Limb (tissue), 2 donors: ENCODE results near the gene NLGN1.
"Not testable (repeated sequence)": the region's sequence is repeated elsewhere in the genome, so short reads cannot be mapped to it uniquely, and the experiment has no call there.

Experiments
- DNase-seq, 2 donors: peaks; one replicate each; pipeline ENCODE4 v3.0.0-alpha.2; 2016; ENCODE audit errors: extremely low spot score in 2 of 2

NLGN1 gene

DNA sequence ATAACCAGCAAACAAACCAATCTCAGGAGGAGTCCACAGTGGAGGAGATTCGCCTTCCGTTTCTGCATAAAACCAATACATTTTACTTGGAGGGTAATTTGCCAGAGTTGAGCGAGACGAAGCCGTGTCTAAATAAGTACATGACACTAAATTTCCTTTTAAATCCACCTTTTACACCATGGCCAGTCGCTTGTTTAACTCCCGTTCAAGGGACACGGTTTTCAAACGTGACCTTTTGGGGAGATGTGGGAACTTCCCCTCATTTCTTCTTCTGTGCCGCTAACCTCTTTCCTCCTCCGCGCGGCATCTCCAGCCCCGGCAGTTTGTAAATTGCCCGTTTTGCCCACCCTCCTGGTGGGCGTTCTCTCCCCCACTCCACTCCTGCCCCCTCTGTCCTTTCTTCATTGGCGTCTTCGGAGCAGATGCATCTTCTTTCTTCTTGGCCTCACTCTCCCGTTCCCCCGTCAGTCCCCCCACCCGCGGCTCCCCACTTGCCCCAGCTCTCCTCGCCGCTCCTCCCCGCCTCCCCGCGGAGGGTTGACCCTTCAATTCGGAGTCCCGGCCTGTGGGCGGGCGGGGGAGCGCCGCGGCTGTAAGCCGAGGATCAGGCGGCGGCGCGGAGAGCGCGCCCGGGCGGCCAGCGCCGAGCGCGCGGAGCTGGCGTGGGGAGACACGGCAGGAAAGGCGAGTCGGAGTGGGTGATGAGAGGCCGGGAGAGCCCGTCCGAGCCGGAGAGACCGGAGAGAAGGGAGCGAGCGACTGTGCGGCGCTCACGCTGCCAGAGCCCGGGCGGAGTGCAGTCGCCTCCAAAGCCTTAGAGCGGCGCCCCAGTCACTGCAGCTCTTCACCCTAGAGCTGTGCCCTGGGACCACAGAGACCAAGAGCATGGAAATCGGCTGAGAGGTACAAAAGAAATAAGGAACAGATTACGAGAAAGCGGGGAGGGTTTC lies at the start of gene NLGN1:
Gene NLGN1 (plus strand): TSS at position 584 of the 950 bp plus-strand sequence.
- peak; percentile 62 to 85 for DNase-seq

DNA sequence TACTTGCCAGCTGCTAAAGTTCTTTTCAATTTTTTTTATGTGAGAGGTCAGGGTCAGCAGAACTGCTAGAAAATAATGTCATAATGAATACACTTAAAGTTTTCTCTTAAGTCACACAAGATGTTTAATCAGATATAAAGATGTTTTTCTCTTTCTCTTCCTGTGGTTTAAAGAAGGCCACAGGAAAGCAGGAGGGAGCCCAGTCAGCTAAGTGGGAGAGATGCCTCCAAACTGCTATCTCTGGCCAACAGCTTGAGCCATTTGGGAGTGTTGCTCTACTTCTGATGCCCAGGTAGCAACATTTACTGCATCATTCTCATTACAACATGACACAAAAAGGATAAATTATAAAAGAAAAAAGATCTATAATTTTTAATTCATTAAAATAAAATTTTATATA lies 45.7 kb upstream of the NLGN1 start:
- DNase-seq = no peak

GRCh38 chr3:173353137-173353536 lies 44.4 kb upstream of the NLGN1 start:
- DNase-seq = not testable (repeated sequence)

DNA sequence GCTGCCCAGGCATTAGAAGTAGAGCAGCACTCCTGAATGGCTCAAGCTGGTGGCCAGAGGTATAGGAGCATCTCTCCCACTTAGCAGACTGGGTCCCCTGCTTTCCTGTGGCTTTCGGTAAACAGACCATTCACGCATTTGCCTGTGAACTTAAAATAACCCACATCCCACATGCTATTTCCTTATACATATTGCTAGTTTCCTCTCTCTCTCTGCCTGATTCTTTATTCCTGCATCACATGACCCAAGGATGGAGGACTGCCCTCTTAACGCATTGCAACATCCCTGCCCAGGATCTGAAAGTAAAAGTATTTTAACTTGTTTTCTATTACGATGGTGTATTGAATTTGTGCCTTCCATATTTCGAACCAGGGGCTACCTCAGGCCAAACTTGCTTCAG lies 43.4 kb upstream of the NLGN1 start:
- DNase-seq = no peak

- peak; percentile 39 to 55 for DNase-seq
Measured at GRCh38 chr3:173371848-173372487, 25.6 kb upstream of the NLGN1 start.

GRCh38 chr3:173380681-173381080 lies 16.9 kb upstream of the NLGN1 start:
- no peak for DNase-seq

DNA sequence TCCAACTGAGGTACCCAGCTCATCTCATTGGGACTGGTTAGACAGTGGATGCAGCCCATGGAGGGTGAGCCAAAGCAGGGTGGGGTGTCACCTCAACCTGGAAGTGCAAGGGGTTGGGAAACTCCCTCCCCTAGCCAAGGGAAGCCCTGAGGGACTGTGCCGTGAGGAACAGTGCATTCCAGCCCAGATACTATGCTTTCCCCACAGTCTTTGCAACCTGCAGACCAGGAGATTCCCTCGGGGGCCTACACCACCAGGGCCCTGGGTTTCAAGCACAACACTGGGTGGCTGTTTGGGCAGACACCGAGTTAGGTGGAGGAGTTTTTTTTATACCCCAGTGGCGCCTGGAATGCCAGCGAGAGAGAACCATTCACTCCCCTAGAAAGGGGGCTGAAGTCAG lies 15.6 kb upstream of the NLGN1 start:
- not testable (repeated sequence) for DNase-seq

DNA sequence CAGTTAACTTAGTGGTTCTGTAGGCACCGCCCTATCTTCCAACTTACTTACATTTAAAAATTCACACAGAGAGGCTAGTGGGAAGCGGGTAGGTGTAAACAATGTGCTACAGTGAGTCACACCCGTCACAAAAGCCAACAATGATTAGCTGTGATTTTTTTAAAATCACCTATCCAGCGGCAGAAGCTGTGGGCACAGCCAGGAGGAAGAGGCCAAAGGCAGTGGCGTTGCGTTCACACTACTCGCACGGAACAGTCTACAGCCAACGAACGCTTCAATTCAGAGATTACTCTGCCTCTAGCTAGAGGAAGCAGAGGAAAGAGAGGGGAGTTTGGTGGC lies 2.5 kb upstream of the NLGN1 start:
- no peak for DNase-seq

DNA sequence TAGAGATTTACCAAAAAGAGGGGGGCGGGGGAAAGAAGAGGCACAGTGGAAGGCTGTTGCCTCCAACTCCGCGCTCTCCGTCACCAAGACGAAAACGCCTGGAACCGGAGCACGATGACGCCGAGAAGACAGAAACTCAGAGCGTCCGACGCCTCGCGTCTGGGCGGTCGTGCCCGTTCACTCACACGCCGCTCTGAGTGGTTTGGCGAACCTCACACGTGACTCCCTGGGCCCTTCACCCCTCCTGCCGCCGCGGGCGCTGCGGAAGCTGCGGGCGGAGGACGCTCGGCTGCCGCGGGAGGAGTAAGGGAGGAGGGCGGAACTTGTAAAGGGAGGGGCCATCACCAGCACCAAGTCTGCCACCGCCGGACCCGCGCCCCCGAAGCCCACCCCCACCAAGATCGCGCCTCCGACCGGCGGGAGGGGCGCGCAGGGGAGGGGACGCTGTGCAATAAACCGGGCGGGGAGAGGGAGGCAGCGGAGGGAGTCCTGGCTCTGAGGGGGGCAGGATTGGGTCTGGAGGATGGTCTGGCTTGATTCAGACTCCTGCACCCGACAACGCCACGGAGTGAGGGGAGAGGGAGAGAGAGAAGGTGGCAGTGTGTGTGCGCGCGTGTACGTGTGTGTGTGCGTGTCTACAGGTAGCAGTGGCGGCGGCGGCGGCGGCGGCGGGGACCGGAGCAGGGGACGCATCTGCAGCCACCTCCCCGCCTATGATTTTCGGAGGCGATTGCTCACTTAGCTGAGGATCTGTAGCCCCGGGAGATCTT lies 1.9 kb upstream of the NLGN1 start:
- peak; percentile 76 to 87 for DNase-seq

GRCh38 chr3:173396191-173397041 lies 1.1 kb upstream of the NLGN1 start:
- DNase-seq = peak; percentile 4 to 57

- no peak for DNase-seq
Measured at GRCh38 chr3:173398111-173398479, 551 bp downstream of the NLGN1 start.

DNA sequence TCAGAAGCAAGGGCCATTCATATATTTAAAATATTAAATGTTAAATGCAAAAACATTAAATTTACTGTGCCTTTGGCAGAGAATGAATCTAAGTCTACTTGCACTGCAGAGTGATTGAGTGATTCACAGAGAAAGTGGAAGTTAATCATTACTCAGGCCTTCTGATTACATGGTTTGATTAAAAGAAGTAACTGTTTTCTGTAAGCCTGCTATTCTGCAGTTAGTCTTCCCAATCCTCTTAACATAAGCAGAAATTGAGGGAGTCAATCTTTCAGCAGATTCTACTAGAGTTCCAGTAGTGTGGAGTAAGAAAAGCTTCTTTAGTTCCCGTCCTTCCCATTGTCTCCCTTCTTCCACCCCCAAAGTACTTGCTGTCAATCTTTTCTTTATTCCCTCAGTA lies 1.5 kb downstream of the NLGN1 start:
- DNase-seq = no peak

DNA sequence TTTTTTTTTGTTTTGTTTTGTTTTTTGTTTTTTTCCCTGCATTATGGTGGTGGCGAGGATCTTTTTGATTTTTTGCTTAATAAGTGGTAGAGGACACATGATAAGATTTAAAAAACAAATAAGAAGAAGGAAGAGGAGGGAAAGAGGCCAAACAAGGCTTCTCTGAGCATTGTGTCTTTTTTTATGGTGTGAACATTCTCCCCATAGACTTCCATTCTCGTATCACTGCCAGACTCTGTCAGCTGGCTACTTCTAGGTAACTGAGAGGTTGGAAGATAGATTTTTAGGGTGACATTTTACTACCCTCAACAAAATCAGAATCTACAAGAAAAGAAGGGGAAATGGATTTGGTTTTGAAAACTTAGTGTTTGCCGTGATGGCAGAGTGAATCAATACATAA lies 3.8 kb downstream of the NLGN1 start:
- no peak for DNase-seq

DNA sequence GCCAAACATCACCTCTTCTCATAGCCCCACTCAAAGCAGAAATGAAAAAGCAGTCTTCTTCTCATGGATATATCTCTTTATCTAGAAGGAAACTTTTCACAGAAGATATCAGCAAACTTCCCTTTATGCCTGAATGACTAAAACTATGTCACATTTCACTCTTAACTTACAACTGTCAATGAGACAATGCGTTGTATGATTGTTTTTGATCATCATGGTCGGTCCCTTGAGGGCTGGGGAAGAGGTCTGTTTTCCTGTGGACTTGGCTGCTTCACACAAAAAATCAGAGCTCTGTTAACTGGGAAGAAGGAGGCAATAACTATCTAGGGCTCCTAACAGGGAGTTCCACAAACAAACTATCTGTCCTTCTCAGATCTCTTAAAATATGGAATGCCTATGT lies 5.1 kb downstream of the NLGN1 start:
- DNase-seq = no peak

- no peak for DNase-seq
Measured at GRCh38 chr3:173403376-173403775, 5.8 kb downstream of the NLGN1 start.

DNA sequence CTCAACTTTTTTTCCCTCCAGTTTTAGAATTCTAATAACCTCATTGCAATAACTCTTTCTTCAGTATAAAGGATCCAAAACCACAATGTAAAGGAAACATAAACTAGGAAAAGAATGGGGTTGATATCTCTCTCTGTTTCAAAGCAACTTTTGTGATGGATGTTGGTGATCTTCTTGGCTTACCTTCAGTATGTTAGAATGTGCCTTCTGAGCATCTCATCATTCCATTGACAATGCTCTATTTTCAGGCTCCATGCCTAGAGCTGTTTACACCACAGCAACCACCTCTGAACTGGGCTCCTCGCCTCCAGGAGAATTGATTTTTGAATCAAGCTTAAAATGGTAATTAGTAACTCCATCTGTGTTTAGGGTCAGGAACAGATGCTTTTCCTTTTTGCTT lies 6.6 kb downstream of the NLGN1 start:
- DNase-seq = no peak

DNA sequence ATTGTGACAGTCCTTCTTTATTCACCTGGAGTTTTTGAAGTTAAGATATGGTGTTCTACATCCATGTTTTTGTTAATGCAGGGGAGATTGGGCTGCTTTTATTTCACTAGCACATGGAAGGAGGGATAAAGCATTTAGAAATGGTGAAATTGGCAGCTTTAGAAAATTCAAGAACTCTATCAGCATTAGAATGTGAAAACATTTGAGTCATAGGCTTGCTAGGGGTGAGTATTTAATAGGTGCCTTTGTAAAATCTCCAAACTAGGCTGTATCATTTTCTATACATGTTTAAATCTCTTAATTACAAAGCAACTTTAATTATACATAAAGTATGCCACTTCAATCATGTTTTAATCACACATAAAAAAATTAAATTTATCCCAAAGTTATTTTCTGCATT lies 12.9 kb downstream of the NLGN1 start:
- no peak for DNase-seq

DNA sequence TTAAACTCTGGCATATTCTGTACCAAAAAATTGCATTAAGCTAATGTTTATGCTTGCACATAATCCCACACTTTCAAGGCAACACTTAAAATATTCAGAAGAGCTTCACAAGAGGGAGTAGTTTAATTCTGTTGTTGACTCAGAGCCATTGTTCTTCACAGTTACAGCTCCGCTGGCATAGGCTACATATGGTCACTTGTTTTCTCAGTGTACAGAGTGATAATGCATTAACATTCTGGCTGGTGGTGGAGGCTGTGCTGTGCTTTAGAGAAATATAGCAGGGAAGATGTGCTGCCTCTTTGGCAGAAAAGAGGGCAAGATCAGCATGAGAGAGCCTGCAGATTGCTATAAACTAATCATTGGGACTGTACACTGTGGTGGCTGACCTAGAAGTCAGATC lies 13.3 kb downstream of the NLGN1 start:
- no peak for DNase-seq

DNA sequence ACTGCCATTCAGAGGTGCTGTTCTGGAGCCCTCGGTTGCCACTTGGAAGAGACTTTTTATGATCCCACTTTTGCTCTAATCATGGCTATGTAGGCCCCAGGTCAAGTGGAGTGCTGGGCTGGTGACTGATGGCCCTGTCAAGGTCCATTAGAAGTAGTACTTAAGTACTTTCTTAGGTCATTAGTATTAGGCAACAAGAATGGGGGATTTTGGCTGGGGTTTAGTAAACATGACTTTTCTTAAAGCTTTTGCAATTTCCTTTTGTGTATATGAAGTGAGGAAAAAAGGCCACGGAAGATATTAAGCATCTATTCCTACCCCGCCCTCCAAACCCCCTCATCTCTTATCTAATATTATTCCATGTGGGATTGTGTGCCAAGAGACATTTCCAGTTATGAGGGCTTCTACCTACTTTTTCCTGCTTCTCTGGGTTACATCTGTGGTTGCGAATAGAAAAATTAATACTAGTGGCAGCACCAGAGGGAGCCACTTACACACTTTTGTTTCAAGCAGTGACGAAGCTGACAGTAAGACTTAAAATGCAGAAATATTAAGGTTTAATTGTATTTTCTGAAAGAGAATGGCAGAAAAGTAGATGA lies 13.9 kb downstream of the NLGN1 start:
- DNase-seq = peak; percentile 44 to 71

- DNase-seq = no peak
Measured at GRCh38 chr3:173416070-173416469, 18.5 kb downstream of the NLGN1 start.

DNA sequence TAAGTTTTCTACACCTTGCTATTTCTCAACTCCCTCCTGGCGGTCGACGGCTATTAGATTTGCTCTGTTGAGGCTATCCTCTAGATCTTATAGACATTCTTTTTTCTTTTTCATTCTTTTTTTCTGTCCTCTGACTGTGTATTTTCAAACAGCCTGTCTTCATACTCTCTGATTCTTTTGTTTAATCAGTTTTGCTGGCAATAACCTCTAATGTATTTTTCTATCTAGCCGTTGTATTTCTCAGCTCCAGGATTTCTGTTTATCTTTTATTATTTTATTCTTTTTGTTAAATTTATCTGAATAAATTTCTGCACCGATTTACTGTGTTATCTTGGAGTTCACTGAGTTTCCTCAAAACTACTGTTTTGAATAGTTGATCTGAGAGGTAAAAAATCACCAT lies 31.5 kb downstream of the NLGN1 start:
- DNase-seq = no peak
